Rectal smooth muscle tissue (tissue), 1 donor: Measurements from ENCODE around the gene EHMT1.

Source experiments
- H3K27ac ChIP-seq: one replicate; pipeline ENCODE4 v1.7.0; 2013; ENCODE audit warnings: low read depth, low read length, inconsistent platforms
- H3K27me3 ChIP-seq: one replicate; pipeline ENCODE4 v1.7.0; 2013; ENCODE audit warnings: low read length; ENCODE audit not compliant: control insufficient read depth, insufficient read depth
- H3K36me3 ChIP-seq: one replicate; pipeline ENCODE4 v1.7.0; 2013; ENCODE audit warnings: low read length; ENCODE audit not compliant: control insufficient read depth, insufficient read depth
- H3K4me1 ChIP-seq: one replicate; pipeline ENCODE4 v1.7.0; 2013; ENCODE audit warnings: low read length; ENCODE audit not compliant: control insufficient read depth, insufficient read depth
- H3K4me3 ChIP-seq: one replicate; pipeline ENCODE4 v1.7.0; 2013; ENCODE audit warnings: low read length
- H3K9ac ChIP-seq: one replicate; pipeline ENCODE4 v1.7.0; 2013; ENCODE audit warnings: low read length

The EHMT1 gene

DNA sequence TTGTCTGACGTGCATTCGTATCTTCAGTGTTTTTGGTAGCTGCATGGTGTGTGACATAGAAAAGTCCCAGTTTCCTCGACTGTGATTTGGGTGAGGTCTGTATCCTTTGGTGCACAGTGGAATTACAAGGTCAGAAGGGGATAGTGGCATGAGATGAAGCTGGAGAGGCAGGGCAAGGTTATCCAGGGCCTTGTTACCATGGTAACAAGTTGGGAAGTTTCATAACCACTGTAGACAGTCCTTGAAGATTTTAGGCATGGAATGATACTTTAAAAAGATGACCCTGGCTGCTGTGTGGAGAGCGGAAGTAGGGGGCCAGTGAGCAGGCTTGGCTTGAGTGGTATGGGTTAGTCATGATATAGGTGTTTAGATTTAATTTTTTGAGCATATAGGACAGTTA, 11.9 kb downstream of the EHMT1 start:
- Histone ChIP-seq H3K4me1 (peaks cover 10% of the 10 kb centered on the region), H3K27me3 (no peaks in the 10 kb centered on the region), H3K4me3 (no peak overlapping the region), H3K36me3 (no peaks in the 10 kb centered on the region), H3K27ac (no peak overlapping the region), H3K9ac (no peak overlapping the region)

DNA sequence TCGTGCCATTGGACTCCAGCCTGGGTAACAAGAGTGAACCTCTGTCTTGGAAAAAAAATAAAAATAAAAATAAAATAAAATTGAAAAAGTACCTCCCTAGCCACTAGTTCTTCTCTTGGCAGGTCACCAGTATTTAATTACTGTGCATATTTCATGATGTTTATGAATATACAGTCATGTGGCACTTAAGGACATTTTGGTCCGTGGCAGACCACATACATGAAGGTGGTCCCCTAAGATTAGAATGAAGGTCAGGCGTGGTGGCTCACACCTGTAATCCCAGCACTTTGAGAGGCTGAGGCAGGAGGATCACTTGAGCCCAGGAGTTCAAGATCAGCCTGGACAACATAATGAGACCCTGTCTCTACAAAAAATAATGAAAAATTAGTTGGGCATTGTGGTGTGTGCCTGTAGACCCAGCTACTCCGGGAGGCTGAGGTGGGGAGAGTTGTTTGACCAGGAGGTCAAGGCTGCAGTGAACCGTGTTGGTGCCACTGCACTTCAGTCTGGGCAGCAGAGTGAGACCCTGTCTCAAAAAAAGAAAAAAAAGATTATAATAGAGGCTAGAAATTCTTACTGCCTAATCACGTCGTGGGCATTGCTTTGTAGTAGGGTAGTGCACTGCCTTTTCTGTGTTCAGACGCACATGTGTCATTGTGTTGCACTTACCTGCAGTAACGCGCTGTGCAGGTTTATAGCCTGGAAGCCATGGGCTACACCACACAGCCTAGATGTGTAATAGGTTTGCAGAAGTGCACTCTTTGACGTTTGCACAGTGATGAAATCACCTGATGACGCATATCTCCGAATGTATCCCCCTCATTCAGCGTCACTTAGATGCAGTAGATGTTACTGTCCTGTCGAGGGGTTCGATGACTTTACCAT, 12.8 kb downstream of the EHMT1 start:
- H3K27me3 ChIP-seq, result no peaks in the 10 kb centered on the region
- no peak overlapping the region for H3K9ac ChIP-seq
- H3K4me1 ChIP-seq, result peaks cover 10% of the 10 kb centered on the region
- no peak overlapping the region for H3K4me3 ChIP-seq
- no peaks in the 10 kb centered on the region for H3K36me3 ChIP-seq
- no peak overlapping the region for H3K27ac ChIP-seq

DNA sequence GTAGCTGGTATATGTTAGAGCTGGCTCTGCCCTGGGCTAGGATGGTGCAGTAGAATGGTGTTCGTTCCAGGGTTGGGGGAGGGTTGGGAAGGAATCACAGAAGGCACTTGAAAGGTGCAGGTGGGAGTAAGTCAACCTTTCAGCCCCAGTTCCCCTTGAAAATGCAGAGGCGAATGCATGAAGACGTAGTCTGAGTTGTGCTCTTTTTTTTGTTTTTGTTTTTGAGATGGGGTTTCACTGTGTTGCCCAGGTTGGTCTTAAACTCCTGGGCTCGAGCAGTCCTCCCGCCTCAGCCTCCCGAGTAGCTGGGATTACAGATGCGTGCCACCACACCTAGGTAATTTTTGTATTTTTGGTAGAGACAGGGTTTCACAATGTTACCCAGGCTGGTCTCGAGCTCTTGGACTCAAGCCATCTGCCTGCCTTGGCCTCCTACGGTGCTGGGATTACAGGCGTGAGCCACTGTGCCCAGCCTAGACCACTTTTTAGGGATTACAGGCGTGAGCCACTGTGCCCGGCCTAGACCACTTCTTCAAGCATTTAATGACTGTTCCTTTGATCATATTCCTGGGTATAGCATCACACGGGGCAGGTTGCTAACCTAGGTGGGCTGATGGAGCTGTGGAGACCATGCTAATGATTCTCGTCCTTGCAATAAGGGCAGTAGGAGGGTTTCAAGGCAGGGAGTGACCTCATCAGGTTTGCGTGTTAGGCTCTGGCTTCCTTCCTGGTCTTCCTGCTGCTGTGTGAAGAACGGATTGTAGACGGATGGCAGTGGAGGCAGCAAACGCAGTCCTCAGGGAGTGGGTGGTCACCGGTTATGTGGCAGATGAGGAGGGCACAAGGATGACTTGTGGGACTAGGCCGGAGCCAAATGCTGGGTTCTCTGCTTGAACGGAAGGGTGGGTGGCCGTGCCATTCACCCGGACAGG, 13.7 kb downstream of the EHMT1 start:
- H3K27ac ChIP-seq, result no peak overlapping the region
- no peak overlapping the region for H3K4me3 ChIP-seq
- no peaks in the 10 kb centered on the region for H3K36me3 ChIP-seq
- H3K9ac ChIP-seq, result no peak overlapping the region
- H3K4me1 ChIP-seq, result peaks cover 10% of the 10 kb centered on the region
- no peaks in the 10 kb centered on the region for H3K27me3 ChIP-seq

DNA sequence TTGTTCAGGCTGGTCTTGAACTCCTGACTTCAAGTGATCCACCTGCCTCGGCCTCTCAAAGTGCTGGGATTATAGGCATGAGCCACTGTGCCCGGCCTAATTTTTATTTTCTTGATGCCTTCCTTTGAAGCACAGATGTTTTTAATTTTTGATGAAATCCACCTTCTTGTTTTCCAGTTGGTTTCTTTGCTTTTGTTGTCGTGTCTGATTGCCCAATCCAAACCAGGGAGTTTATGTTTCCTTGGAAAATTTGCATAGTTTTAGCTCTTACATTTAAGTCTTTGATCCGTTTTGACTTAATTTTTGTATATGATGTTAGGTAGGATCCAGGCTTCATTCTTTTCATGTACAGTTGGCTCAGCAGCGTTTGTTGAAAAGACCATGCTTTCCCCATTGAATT, 15.2 kb downstream of the EHMT1 start:
- H3K36me3 ChIP-seq, result no peaks in the 10 kb centered on the region
- H3K27me3 ChIP-seq, result no peaks in the 10 kb centered on the region
- peaks cover 8% of the 10 kb centered on the region for H3K4me1 ChIP-seq
- H3K9ac ChIP-seq, result no peak overlapping the region
- H3K27ac ChIP-seq, result no peak overlapping the region
- H3K4me3 ChIP-seq, result no peak overlapping the region

DNA sequence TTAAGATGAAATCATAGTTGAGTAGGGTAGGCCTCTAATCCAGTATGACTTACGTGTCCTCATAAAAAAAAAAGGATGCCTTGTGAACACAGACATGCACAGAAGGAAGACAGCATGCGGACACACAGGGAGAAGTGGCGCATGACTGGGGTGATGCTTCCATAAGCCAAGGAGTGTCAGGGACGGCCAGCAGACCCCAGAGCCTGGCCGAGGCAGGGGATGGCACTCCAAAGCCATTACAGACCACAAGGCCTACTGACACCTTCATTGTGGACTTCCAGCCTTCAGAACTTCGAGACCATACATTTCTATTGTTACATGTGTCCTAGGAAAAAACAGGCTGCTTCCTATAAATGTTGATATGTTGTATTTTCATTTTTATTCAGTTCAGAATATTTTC, 19.9 kb downstream of the EHMT1 start:
- Histone ChIP-seq H3K4me3 (no peak overlapping the region), H3K9ac (no peak overlapping the region), H3K36me3 (peaks cover 3% of the 10 kb centered on the region), H3K27me3 (no peaks in the 10 kb centered on the region), H3K27ac (no peak overlapping the region), H3K4me1 (no peaks in the 10 kb centered on the region)

DNA sequence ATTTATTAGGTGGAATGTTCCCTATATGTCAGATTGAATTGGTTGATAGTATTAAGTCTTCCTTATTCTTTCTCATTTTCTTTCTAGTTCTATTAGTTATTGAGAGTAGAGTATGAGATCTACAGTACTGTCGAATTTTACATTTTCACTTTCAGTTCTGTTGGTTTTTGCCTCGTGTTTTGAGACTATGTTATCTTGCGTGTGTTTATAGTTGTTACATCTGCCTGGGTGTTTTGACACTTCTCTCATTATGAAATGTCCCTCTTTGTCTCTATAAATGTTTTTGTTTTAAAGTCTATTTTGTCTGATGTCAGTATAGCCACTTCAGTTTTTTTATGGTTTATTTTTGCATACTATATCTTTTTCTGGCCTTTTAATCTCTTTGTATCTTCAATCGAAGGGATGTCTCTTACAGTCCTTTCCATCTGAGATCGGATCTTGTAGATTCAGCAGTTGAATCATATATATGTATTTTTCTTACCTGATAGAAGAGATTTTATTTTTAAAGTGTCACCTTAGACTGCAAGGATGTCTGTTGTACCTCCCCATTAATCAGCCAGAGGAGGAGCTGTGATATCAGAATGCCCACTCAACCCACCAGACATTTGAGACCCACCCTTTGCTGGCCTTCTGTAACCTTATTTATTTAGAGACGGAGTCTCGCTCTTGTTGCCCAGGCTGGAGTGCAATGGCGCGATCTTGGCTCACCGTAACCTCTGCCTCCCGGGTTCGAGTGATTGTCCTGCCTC, 20.7 kb downstream of the EHMT1 start:
- H3K4me3 ChIP-seq, result no peak overlapping the region
- H3K4me1 ChIP-seq, result no peaks in the 10 kb centered on the region
- no peak overlapping the region for H3K9ac ChIP-seq
- H3K27ac ChIP-seq, result no peak overlapping the region
- H3K36me3 ChIP-seq, result peaks cover 7% of the 10 kb centered on the region
- no peaks in the 10 kb centered on the region for H3K27me3 ChIP-seq

DNA sequence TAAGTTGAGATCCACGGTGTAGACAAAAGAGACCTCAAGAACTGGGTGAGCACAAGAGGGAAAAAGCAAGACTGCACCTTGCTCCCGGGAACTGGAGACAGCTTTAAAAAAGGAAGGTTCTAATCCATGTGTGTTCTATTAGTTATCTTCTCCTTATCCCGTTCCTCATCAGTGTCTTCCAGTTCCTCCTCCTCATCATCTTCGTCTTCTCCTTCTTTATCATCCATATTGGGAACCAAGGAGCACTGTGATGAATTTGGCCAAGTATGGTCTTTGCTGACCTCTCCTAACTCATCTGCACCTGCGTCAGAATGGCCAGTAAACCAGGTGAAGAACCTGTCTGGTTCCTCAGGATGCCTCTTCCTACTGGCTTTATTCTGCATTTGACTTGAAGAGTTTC, 22.1 kb downstream of the EHMT1 start:
- Histone ChIP-seq H3K4me3 (no peak overlapping the region), H3K36me3 (peaks cover 7% of the 10 kb centered on the region), H3K27me3 (no peaks in the 10 kb centered on the region), H3K27ac (no peak overlapping the region), H3K4me1 (no peaks in the 10 kb centered on the region), H3K9ac (no peak overlapping the region)

DNA sequence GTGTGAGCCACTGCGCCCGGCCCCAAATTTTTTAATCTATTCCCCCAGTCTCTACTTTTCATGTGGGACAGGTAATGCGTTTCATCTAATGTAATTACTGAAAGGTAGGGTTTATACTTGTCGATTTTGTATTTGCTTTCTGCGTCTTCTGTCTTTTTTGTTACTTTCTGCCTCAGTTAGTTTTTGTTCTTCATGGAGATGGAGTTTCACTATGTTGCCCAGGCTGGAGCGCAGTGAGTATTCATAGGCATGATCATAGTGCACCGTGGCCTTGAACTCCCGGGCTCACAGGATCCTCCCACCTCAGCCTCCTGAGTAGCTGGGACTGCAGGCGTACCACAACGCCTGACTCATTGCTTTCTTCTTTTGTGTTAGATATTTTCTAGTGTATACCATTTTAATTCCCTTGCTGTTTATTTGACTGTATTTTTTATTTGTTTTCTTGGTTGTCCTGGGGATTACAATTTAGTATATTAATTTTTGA, 23.4 kb downstream of the EHMT1 start:
- Histone ChIP-seq H3K36me3 (peaks cover 7% of the 10 kb centered on the region), H3K4me3 (no peak overlapping the region), H3K9ac (no peak overlapping the region), H3K4me1 (no peaks in the 10 kb centered on the region), H3K27ac (no peak overlapping the region), H3K27me3 (no peaks in the 10 kb centered on the region)

DNA sequence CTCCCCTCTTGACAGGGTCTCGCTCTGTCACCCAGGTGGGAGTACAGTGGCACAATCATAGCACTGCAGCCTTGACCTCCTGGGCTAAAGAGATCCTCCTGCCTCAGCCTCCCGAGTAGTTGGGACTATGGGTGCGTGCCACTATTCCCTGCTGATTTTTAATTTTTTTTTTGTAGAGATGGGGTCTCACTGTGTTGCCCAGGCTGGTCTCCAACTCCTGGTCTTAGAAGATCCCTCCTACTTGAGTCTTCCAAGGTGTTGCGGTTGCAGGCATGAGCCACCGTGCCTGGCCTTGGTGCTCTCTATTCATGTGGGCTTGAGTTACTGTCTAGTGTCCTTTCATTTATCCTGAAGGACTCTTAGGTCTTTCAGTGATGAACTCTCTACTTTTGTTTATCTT, 24.1 kb downstream of the EHMT1 start:
- no peak overlapping the region for H3K9ac ChIP-seq
- no peaks in the 10 kb centered on the region for H3K27me3 ChIP-seq

DNA sequence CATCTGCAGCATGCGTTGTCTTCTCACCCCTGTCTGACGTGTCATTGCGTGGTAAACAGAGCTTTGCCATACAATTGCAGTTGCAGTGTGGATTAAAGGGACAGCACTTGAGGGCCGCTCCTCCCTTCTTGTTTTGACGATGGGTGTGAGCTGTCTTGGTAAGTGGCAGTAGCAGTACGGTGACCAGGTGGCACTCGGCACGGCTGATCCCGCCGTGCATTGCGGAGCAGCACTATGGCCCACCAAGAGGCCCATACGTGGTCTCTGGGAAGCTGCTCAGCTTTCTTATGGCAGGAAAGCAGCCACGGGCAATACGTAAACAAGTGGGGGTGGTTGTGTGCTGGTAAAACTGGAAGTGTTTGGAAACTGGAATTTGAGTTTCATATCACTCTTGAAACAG, 25.1 kb downstream of the EHMT1 start:
- H3K9ac ChIP-seq, result no peak overlapping the region
- no peaks in the 10 kb centered on the region for H3K4me1 ChIP-seq
- H3K36me3 ChIP-seq, result peaks cover 7% of the 10 kb centered on the region
- H3K27me3 ChIP-seq, result no peaks in the 10 kb centered on the region
- H3K27ac ChIP-seq, result no peak overlapping the region
- H3K4me3 ChIP-seq, result no peak overlapping the region

More for the DNA sequence above, 24.1 kb downstream of the EHMT1 start:
- H3K4me3 ChIP-seq, result no peak overlapping the region
- no peaks in the 10 kb centered on the region for H3K4me1 ChIP-seq
- peaks cover 7% of the 10 kb centered on the region for H3K36me3 ChIP-seq
- no peak overlapping the region for H3K27ac ChIP-seq

DNA sequence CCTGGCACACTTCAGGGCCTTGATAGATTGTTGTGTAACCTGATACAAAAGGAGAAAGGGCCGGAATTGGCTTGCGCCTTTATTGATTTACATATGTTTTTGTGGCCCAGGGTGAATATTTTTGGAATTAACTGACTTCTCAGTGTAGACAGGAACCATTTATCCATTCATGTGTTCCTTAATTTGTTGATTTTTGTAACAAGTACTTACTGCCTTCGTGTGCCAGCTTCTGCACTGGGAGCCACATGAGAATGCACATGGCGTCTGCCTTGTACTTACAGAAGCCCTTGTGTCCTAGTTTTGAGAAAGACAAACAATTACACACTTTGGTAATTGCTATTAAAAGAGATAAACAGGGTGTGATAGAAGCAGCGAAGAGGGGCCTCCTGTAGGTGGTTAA, 26.4 kb downstream of the EHMT1 start:
- no peak overlapping the region for H3K4me3 ChIP-seq
- no peak overlapping the region for H3K27ac ChIP-seq
- peaks cover 7% of the 10 kb centered on the region for H3K36me3 ChIP-seq
- no peak overlapping the region for H3K9ac ChIP-seq
- H3K27me3 ChIP-seq, result no peaks in the 10 kb centered on the region
- H3K4me1 ChIP-seq, result no peaks in the 10 kb centered on the region

DNA sequence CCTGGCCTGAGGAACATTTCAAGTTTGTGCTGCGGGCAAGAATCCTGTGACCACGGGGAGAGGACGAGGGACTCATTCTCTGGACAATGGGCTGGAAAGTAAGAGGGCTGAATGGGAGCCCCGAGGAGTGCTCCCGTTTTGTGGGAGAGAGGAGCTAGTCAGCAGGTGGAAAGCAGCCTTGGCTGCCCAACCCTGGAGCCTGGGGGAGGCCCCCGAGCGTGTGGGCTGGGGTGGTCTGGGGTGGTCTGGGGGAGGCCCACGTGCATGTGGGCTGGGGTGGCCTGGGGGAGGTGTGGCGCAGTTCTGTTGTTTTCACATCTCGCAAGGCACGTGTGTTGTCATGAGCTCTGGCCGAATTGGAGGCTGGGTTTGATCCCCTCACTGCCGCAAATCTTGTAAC, 27.5 kb downstream of the EHMT1 start:
- H3K27me3 ChIP-seq, result no peaks in the 10 kb centered on the region
- H3K27ac ChIP-seq, result no peak overlapping the region
- peaks cover 4% of the 10 kb centered on the region for H3K36me3 ChIP-seq

More for the DNA sequence above, 27.5 kb downstream of the EHMT1 start:
- Histone ChIP-seq H3K4me3 (no peak overlapping the region), H3K9ac (no peak overlapping the region), H3K4me1 (no peaks in the 10 kb centered on the region)
